HG02970 (cell line): ENCODE measurements around the gene SLC27A4.

Experiments
- ATAC-seq: cut with Tn5 transposase; IDR thresholded peaks from one replicate; pipeline ENCODE4 v1.9.1; 2021; ENCODE audit warnings: mild to moderate bottlenecking, moderate library complexity, moderate number of reproducible peaks; ENCODE audit not compliant: unreplicated experiment, low FRiP score

SLC27A4 gene

GRCh38 chr9:128361986-128362646 lies 21.8 kb downstream of the SLC27A4 start:
- ATAC-seq = peak; percentile 54

- ATAC-seq = no peak
Measured at GRCh38 chr9:128362774-128363173, 22.4 kb downstream of the SLC27A4 start.

GRCh38 chr9:128365525-128365924 lies 25.2 kb downstream of the SLC27A4 start:
- ATAC-seq = no peak

GRCh38 chr9:128369024-128369706 lies 28.8 kb downstream of the SLC27A4 start:
- no peak for ATAC-seq

- ATAC-seq = no peak
Measured at GRCh38 chr9:128370367-128370751, 30.0 kb downstream of the SLC27A4 start.

- ATAC-seq = peak; percentile 81
Measured at GRCh38 chr9:128370752-128371629, 30.7 kb downstream of the SLC27A4 start, which contains the start of gene URM1. TSS of gene URM1 (plus strand) at chr9:128371374. CDS start at chr9:128371381, 7 bp downstream.

- ATAC-seq = no peak
Measured at GRCh38 chr9:128371630-128372117, 31.3 kb downstream of the SLC27A4 start.

- no peak for ATAC-seq
Measured at GRCh38 chr9:128372188-128372641, 31.9 kb downstream of the SLC27A4 start.

GRCh38 chr9:128372784-128373183 lies 32.5 kb downstream of the SLC27A4 start:
- ATAC-seq = no peak

GRCh38 chr9:128374221-128374675 lies 33.9 kb downstream of the SLC27A4 start:
- no peak for ATAC-seq

GRCh38 chr9:128375865-128376264 lies 35.5 kb downstream of the SLC27A4 start:
- no peak for ATAC-seq

GRCh38 chr9:128382261-128382660 lies 41.9 kb downstream of the SLC27A4 start:
- ATAC-seq = no peak

- no peak for ATAC-seq
Measured at GRCh38 chr9:128383007-128383753, 42.9 kb downstream of the SLC27A4 start.

GRCh38 chr9:128383791-128384190 lies 43.5 kb downstream of the SLC27A4 start:
- no peak for ATAC-seq

GRCh38 chr9:128384801-128385495 lies 44.6 kb downstream of the SLC27A4 start:
- no peak for ATAC-seq

- no peak for ATAC-seq
Measured at GRCh38 chr9:128385496-128386460, 45.5 kb downstream of the SLC27A4 start.

GRCh38 chr9:128388150-128388549 lies 47.8 kb downstream of the SLC27A4 start:
- no peak for ATAC-seq

GRCh38 chr9:128389395-128390149 lies 49.2 kb downstream of the SLC27A4 start:
- no peak for ATAC-seq
